GM19351 (cell line): ENCODE measurements around the gene ZNF277.

ENCODE experiments used
- ATAC-seq: cut with Tn5 transposase; IDR thresholded peaks from one replicate; pipeline ENCODE4 v1.9.1; 2021; ENCODE audit warnings: mild to moderate bottlenecking, moderate library complexity; ENCODE audit not compliant: unreplicated experiment

ZNF277 gene

DNA sequence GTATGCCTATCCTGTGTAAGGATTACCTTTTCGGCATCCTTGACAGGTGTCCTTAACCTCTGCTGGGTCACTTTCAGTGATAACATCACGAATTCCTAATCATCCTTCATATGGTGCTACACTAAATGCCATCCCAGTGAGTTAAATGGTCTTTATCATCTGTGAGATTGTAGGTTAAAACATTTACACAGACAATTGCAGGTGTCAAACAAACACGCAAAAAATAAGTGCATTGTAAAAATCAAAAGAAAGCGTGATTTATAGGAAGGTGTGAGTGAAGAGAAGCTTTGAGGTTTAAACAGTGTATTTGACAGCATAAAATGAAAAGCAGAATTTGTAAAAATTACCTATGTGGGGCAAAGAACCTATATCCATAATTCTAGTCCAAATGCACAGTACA is 132.3 kb downstream of the ZNF277 start:
- no peak for ATAC-seq

DNA sequence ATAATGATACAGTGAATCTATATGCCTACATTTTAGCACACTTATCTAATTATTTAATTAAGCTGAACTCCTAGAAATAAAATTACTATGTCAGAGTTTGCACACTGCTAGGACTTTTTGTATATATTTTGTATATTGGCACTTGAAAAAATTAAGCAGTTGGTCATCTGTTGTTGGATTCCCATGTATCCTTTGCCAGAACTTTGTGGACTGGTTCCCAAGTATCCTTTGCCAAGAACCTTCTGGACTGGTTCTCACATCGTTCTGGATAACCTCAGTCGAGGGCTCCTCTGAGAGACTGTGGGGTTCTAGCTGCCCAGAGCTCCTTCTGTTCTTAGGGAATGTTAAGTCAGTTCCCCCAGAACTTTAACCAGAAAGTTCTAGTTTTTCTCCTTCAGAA is 135.0 kb downstream of the ZNF277 start:
- ATAC-seq: no peak

DNA sequence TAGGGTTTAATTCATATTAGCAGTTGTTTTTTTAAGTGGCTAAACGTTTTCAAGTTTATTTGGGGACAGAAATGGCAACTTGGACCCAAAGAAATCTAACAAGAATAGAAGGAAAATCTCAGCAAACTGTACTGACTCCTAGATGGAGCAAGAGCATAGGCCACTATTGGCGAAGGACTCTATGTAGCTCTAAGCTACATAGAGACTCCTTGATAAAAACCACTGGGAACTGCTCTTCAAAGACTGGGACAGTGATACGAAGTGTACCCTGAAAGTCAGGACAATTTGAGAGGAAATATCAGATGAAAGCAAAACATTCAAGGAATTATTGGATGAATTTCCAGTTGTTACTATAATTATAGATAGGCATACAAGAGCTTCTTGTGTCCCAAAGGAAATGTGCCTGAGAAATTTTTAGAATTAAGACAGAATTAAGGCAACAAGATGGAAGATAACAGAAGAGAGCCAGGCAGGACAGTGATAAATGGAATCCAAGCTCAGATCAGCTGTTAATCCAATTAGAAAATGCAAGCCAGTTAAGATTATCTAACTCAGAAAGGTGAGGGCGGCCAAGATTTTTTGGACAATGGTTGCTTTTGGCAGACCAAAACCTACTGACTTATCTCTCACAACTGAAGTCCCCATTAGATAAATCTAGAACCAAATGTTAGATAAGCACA is 140.0 kb downstream of the ZNF277 start:
- ATAC-seq: no peak

DNA sequence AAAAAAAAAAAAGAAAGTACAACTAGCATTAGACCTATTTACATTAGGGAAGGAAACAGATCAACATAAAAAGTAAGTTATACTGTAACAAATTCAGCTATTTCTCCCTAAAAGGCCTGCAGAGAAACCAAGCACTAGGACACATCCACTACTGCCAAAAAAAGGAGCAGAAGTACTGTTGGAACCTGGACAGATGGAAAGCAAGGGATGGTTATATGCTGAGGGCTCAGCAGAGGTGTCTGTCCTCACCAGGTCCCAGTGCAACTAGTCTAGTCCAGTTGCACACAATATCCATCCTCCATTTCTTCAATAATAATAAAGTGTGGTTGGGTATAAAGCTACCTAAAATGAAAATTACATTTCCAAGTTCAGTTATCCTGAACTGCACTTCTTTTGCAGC is 140.6 kb downstream of the ZNF277 start:
- ATAC-seq: no peak

DNA sequence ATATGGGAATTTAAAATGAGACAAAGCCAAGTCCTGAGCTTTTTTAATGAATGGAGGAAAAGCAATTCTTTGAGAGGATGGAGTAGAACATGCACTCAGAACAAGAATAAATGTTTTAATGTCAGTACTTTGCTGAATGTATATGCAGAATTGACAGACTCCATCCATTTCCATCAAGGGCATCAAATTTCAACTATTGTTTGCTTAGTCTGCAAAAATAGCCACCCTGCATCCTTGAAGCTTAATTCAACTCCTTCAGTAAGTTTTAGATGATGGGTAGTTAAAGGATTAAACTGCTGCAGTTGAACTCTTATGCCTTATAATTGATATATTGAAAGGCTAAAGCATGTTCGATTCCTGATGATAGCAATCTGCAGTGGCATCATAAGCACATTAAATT is 144.1 kb downstream of the ZNF277 start:
- no peak for ATAC-seq

DNA sequence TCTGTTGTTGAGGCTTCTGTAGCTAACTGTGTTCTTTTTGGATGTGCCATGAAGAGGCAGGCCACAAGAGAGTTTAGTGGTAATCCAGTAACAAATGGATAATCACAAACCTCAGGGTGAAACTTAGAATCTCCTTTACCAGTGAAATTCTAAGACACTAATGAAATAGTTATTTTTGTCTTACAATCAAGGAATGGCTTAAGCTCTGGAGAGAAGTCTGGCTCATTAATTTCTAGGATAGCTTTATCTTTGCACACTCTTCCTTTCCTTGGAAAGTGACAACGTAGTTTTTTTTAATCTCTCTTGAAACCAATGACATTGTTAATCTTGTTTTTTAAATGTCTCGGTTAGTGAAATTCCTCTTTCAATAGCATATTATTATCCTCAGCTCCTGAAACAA is 150.1 kb downstream of the ZNF277 start:
- no peak for ATAC-seq

DNA sequence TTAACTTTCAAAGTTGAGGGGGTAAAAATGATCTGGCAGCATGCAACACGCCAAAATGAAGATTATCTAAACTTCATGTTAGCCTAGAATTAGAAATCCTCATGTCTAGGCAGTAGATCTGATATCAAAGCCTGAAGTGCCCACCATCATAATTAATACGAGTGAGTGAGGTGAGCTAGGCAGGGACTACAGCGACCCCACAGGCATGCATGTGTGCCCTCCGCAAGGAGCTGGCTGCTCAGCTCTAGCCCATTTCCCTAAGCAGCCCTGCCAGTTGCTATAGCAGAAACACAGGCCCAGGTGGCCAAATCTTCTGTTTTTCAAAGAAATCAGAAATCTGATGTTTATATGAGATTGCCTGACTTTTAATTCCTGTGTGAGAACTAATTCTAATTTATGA is 150.6 kb downstream of the ZNF277 start:
- no peak for ATAC-seq

DNA sequence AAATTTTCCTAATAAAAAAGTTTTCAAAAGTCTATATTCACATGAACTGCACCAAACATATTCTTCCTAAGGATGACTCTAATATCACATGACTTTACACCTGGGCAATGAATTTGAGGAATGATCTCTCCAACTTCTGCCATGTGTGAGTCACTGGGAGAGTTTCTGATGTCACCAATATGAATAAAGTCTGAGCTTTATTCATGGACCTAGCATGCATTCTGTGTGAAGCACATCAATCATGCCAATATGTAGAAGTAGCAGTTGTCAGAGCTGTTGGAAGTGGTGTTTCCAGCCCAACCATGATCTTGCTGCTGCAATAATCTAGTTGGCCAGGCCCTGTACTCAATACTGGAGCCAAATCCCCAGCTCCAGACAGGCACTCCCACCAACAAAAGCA is 152.0 kb downstream of the ZNF277 start:
- ATAC-seq: no peak

DNA sequence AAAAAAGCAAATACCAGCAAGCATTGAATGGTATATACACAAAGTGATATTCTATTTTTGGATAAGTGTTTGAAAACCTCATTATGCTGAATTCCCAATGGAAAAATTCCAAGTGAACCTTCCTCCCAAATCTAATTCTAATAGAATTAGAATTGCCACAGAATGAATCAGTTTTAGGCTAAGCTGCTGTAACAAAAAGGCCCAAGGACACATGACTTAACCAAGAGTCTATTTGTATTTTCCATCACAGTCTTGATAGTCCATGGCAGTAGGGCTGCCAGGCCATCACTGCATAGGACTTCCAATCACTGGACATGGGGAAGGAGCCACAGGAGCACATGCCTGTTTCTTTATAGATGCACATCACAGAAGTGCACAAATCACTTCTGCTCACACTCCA is 152.6 kb downstream of the ZNF277 start:
- ATAC-seq: no peak

DNA sequence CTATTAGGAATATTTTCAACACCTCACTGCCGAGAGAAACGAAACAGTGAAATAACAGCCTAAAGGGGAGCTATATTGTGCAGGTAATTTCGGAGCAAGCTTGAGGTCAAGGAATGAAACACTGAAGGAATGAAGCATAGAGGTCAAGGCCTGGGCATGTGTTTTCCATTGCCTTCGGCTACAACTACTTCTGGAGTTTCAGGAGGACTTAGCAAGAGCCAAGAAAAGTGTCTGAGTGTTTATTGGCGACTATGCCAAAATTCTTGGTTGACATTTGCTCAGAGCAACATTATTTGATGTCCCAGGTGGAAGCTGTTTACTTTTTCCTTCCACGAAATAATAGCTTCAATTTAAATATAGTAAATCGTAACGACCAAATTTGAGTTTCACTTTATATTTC is 154.2 kb downstream of the ZNF277 start:
- ATAC-seq: no peak

DNA sequence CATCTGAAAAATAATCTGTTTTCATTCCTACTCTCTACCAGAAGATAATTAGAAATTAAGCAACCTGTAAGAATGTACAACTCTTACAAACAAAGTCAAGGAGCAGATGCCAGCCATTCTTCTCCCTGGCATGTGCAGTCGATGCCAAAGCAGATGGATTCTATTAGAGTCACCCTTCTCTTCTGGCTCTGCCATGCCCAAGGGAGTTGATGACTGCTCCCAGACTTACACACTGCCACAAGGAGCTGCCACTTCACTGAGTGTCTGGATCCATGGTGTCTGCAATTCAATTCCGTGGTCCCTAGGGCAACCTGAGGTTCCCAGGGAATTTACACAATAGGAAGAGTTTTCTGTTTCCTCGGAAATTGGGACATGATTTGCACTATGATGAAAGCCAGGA is 154.7 kb downstream of the ZNF277 start:
- ATAC-seq: no peak

DNA sequence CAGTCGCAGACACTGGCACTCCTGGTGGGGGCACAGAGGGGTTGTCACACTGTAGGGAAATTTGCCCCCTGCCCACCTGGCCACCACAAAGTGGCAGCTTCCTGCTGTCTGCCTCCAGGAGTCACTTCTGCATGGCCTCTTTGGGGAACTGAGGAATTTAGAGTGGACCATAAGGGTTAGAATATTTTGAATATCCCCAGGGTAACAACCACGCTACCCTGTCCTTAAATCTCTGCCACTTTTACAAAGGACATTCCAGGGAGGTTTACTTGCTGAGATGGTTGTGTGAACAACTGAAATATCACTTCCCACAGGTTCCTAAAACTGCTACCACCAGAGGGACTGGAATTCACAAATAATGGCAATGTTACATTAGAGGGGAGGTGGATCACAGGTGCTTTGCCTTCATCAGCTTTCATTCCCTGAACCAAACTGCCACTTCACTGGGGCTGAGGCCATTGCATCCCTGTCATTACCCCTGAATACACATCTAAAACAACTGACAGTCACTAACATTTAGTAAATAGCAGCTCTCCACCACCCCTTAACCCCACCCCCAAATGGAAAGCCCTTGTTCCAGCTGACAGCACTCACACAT is 155.7 kb downstream of the ZNF277 start:
- no peak for ATAC-seq

DNA sequence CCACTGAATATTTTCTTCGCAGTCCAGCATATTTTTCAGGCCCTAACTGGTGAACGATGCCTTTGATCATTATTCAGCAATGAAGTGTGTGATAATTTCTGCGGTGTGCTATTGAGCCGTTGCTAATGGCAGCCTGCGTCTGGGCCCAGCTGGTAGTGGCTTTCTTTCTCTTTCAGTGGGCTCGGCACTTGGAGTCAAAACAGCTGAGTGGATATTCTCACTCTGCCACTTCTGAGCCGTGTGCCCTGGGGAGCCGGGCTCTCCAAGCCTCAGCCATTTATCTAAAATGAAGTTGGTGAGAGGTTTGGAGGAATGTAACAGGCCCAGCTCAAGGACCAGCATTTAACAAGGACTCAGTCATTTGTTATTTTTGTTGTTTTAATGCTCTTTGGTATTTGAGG is 156.2 kb downstream of the ZNF277 start:
- ATAC-seq: no peak

DNA sequence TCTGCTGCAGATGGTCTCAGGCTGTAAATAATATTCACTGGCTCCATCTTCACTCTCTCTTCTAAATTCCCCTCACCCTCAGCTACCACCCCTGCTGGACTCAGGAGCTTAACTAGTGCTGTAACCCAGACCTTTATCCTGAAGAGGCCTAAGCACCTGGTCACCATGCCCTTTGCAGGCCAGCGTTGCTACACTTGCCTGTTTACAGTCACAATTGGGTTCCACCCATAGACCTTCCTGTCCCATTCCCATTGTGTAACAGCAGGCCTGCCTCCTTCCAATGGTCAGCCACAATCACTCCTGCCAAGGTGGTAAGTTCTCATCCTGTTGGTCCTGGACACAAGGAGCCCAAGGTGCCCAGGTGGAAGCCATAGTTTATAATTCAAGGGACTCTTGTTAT is 157.9 kb downstream of the ZNF277 start:
- no peak for ATAC-seq

DNA sequence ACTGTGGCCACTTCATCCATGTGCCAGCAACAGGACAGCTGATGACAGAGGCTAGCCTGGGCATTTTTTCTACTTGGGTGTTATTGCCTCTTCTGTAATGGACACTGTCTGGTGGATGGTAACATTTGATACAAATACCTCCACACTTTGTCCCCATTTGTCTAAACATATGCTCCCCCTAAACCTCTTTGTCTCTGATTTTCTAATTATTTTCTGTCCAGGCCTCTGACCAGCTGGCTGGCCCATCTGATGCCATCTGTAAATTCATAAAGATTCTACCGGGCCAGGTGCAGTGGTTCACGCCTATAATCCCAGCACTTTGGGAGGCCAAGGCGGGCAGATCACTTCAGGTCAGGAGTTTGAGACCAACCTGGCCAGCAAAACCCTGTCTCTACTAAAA is 159.1 kb downstream of the ZNF277 start:
- no peak for ATAC-seq

DNA sequence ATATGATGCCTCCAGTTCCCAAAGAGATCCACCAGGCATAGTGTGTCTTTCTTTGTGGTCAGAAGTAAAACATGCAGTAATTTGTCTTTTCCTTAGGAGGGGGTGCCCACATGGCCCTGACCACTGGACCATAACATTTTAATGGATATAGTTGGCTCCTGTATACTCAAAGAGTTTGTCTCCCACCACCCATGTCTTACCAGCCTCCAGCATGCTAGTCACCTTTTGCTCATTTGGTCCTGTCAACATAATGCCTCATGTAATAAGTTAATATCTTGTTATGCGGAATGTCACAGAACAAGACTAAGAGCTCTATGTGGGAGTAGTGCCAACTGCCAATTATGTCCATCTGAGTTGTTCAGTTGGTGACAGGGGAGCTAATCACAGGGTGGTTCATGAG is 160.4 kb downstream of the ZNF277 start:
- no peak for ATAC-seq

DNA sequence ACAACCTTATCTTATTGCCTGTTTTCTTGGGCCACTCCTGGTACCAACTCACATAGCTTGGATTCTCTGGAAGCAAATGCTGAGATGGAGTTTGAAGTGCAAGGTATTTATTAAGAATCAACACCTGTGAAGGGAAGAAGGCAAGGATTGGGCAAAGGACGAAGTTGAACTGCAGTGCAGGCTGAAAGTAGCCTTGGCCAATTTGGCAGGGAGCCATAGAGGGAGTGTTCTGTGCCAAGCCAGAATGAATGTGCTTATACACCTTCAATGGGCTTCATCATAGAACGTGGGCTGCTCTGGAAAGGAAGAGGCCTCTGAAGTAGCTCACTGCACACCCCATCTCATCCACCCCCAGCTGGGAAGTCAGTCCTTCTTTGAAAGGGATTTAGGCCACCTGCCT is 163.9 kb downstream of the ZNF277 start:
- ATAC-seq: no peak

DNA sequence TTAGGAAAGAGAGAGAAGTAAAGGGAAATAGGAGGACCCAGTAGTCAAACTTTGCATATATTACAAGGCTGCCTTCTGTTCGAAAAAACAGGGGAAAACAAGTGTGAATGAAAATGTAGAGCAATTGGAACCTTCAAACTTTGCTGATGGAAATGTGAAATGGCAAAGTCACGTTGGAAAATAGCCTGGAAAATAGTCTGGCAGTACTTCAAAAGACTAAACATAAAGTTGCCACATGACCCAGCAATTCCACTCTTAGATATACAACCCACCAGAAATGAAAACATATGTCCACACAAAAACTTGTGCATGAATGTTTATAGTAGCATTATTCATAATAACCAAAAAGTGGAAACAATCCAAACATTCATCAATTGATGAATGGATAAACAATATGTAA is 165.2 kb downstream of the ZNF277 start:
- ATAC-seq: no peak

DNA sequence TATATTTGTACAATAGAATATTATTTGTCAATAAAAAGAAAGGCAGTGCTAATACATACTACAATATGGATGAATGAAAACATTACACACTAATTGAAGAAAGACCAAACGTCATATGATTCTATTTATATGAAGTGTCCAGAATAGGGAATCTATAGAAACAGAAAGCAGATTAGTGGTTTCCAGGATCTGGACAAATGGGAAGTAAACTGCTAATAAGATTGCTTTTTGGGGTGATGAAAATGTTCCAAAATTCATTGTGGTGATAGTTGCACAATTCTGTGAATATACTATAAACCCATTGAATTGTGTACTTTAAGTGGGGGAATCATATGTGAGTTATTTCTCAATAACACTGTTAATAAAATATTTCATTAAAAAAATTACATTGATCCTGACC is 165.6 kb downstream of the ZNF277 start:
- ATAC-seq: no peak

DNA sequence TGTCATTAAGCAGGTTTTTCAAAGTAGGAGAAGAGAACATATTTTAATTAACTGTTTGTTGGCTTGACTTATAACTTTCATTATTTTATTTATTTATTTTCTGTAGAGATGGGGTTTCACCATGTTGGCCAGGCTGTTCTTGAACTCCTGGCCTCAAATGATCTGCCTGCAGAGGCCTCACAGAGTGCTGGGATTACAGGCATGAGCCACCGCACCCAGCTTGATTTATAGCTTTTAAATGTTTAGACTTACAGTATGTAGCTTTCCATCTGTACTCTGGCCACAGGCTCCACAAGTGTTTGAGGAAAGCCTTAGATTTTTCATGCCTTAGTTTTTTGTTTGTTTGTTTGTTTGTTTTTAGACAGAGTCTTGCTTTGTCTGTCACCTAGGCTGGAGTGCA is 171.1 kb downstream of the ZNF277 start:
- no peak for ATAC-seq

DNA sequence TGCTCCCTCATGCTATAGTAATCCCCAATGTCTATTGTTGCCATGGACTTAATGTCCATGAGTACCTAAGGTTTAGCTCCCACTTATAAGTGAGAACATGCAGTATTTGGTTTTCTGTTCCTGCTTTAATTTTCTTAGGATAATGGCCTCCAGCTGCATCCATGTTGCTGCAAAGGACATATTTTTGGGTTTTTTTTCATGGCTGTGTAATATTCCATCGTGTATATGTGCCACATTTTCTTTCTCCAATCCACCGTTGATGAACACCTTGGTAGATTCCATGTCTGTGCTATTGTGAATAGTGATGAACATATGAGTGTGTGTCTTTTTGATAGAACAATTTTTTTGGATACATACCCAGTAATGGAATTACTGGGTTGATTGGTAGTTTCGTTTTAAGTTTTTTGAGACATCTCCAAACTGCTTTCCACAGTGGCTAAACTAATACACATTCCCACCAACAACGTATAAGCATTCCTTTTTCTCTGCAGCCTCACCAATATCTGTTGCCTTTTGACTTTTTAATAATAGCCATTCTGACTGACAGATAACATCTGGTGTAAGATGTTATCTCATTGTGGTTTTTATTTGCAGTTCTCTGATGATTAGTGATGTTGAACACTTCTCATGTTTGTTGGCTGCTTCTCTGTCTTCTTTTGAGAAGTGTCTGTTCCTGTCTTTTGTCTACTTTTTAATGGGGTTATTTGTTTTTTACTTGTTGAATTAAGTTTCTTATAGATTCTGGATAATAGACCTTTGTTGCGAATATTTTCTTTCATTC is 175.0 kb downstream of the ZNF277 start:
- ATAC-seq: no peak

DNA sequence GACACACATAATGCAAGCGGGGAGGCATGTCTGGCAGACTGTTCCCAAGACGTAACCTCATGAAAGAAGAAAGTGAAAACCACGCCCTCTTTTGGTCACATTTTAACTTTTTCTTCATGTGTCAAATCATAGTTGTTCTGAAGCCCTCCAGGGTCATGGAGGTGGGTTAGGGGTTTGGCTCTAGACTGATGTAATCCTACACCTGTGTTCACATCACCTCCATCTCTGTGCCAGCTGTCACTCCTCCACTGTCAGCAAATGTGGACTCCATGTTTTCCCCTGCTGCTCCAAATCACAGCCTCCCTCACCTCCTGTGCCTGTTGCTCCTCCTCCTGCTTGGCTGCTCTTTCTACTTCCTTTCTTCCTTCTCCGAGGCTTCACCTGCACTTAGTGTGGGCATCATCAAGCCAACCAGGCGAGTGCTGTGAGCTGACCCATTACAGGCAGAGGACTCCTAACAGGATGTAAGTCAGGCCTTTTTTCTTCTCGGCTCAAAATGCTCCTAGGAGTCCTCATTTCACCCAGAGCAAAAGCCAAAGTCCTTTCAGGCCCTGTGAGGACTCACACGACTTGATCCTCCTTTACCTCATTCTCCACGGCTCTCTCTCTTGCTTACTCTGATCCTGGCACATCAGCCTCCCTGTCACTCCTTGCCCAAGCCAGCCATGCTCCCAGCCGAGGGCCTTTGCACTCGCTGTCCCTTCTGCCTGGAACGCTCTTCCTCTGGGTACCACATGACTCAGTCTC is 177.3 kb downstream of the ZNF277 start:
- ATAC-seq: peak; percentile 49
